Osteoblast (primary cell): Measurements from ENCODE around the gene THOP1. TPM values are rescaled to one million over a fixed set of nuclear protein-coding genes. Genes with fewer than 3 reads are reported as not detected.

Source experiments
- DNase-seq: peaks from one replicate; pipeline ENCODE4 v3.0.0; 2011; ENCODE audit warnings: low spot score, mixed read lengths; ENCODE audit not compliant: insufficient read length; ENCODE audit errors: missing footprints
- H2AFZ ChIP-seq: 2 replicates; pipeline ENCODE4 v1.6.0; 2011; ENCODE audit warnings: mild to moderate bottlenecking, low read length
- H3K27ac ChIP-seq: 2 replicates; pipeline ENCODE4 v1.5.1; 2011; ENCODE audit warnings: mild to moderate bottlenecking, low read depth, low read length, moderate library complexity
- H3K27me3 ChIP-seq: 2 replicates; pipeline ENCODE4 v1.6.0; 2012; ENCODE audit warnings: mild to moderate bottlenecking, control low read depth, inconsistent platforms, low read length, moderate library complexity; ENCODE audit not compliant: insufficient read depth
- H3K36me3 ChIP-seq: 2 replicates; pipeline ENCODE4 v1.5.1; 2011; ENCODE audit warnings: mild to moderate bottlenecking, low read length, control low read depth, moderate library complexity; ENCODE audit not compliant: insufficient read depth
- H3K4me1 ChIP-seq: 2 replicates; pipeline ENCODE4 v1.5.1; 2011; ENCODE audit warnings: mild to moderate bottlenecking, low read length, control low read depth, moderate library complexity; ENCODE audit not compliant: insufficient read depth
- H3K4me2 ChIP-seq: 2 replicates; pipeline ENCODE4 v1.6.0; 2011; ENCODE audit warnings: mild to moderate bottlenecking, low read length; ENCODE audit not compliant: insufficient read depth
- H3K4me3 ChIP-seq: fragments of 200-600 bp; sonication (generic); 3 replicates; pipeline ENCODE4 v1.5.1; 2012; ENCODE audit warnings: mild to moderate bottlenecking, low read length, inconsistent platforms; ENCODE audit not compliant: insufficient read depth
- H3K79me2 ChIP-seq: 2 replicates; pipeline ENCODE4 v1.6.0; 2012; ENCODE audit warnings: mild to moderate bottlenecking, low read length, control low read depth, inconsistent platforms; ENCODE audit not compliant: insufficient read depth
- H3K9me3 ChIP-seq: 2 replicates; pipeline ENCODE4 v1.5.1; 2011; ENCODE audit warnings: low read depth, low read length, control low read depth
- H4K20me1 ChIP-seq: 2 replicates; pipeline ENCODE4 v1.6.0; 2012; ENCODE audit warnings: mild to moderate bottlenecking, low read length, control low read depth; ENCODE audit not compliant: insufficient read depth
- CTCF ChIP-seq: IDR thresholded peaks from 2 replicates; pipeline ENCODE4 v1.5.1; 2011; ENCODE audit warnings: mild to moderate bottlenecking, low read depth, low read length, moderate library complexity; ENCODE audit errors: extremely low read depth
- total RNA-seq: library from RNA; depleted of rRNA; stranded (reverse); fragments of >200 nt; gene quantifications from 2 replicates; pipeline ENCODE4 v1.2.3, GENCODE V29; 2012

The THOP1 gene
- total RNA-seq, 1 donor, result 45.6 TPM

GRCh38 chr19:2827840-2828489 is 42.7 kb downstream of the THOP1 start:
- no peak overlapping the region for H3K4me3 ChIP-seq
- DNase-seq, result no peak
- no peaks in the 10 kb centered on the region for H3K27me3 ChIP-seq
- H3K4me2 ChIP-seq, result no peak overlapping the region
- no peak overlapping the region for H2AFZ ChIP-seq
- no peaks in the 10 kb centered on the region for H3K4me1 ChIP-seq
- peaks cover 8% of the 10 kb centered on the region for H3K36me3 ChIP-seq
- no peaks in the 10 kb centered on the region for H4K20me1 ChIP-seq
- peaks cover 7% of the 10 kb centered on the region for H3K9me3 ChIP-seq
- no peaks in the 10 kb centered on the region for H3K79me2 ChIP-seq
- no peak for TF ChIP-seq CTCF
- H3K27ac ChIP-seq, result no peak overlapping the region

DNA sequence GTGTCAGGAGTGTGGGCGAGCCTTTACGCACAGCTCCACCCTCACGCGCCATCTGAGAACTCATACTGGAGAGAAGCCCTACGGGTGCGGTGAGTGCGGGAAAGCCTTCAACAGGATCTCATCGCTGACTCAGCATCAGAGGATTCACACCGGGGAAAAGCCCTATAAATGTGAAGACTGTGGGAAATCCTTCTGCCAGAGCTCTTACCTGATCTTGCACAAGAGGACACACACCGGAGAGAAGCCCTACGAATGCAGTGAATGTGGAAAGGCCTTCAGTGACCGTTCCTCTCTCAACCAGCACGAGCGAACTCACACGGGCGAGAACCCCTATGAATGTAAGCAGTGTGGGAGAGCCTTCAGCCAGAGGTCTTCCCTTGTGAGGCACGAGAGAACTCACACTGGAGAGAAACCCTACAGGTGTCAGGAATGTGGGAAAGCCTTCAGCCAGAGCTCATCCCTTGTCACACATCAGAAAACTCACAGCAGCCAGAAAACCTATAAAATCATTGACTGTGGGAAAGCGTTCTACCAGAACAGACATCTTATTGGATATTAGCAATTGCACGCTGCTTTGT is 49.1 kb downstream of the THOP1 start:
- no peaks in the 10 kb centered on the region for H4K20me1 ChIP-seq

DNA sequence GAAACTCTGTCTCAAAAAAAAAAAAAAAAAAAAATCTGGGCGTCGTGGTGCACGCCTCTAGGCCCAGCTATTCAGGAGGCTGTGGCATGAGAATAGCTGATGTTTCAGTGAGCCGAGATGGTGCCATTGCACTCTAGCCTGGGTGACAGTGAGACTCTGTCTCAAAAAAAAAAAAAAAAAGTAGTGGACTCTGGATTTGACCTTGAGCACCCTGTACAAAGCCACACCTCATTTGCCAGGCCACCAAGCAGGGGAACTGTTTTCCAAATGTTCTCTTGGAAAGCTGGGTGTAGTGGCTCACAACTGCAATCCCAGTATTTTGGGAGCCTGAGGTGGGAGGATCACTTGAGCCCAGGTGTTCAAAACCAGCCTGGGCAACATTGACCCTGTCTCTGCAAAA is 52.1 kb downstream of the THOP1 start:
- Histone ChIP-seq H3K4me3 (no peak overlapping the region), H4K20me1 (no peaks in the 10 kb centered on the region), H3K4me2 (no peak overlapping the region), H3K9me3 (peaks cover 22% of the 10 kb centered on the region), H3K79me2 (peaks cover 8% of the 10 kb centered on the region), H3K27ac (no peak overlapping the region), H3K4me1 (peaks cover 5% of the 10 kb centered on the region), H3K27me3 (no peaks in the 10 kb centered on the region), H2AFZ (no peak overlapping the region), H3K36me3 (peaks cover 9% of the 10 kb centered on the region)
- DNase-seq, result no peak
- no peak for TF ChIP-seq CTCF

More for the DNA sequence above, 49.1 kb downstream of the THOP1 start:
- Histone ChIP-seq H3K36me3 (peaks cover 9% of the 10 kb centered on the region), H2AFZ (no peak overlapping the region), H3K4me1 (no peaks in the 10 kb centered on the region), H3K27ac (no peak overlapping the region), H3K4me2 (no peak overlapping the region), H3K9me3 (peaks cover 25% of the 10 kb centered on the region), H3K4me3 (no peak overlapping the region), H3K79me2 (no peaks in the 10 kb centered on the region), H3K27me3 (no peaks in the 10 kb centered on the region)
- no peak for DNase-seq
- no peak for TF ChIP-seq CTCF
